IMR-90 (cell line): ENCODE measurements around the gene BTAF1. TPM values are rescaled to one million over a fixed set of nuclear protein-coding genes. Genes with fewer than 3 reads are reported as not detected.

Experiments
- ATAC-seq: fragments of 200-7000 bp; cut with Tn5 transposase; 2 replicates; pipeline ENCODE4 v1.9.1; 2020; ENCODE audit warnings: low read depth, mild to moderate bottlenecking, moderate library complexity
- BruUV-seq: library from RNA; stranded (reverse); fragments of 400-500 nt; replicated peaks from 2 replicates; lab custom pipeline; 2021; lab: Mats Ljungman, UMichigan
- CTCF ChIA-PET: fragments of 300-600 bp; formaldehyde crosslinking; extraction: SDS; loops from one replicate; lab custom pipeline; 2021; ENCODE audit warnings: antibody characterized with exemption; lab: Yijun Ruan, JAX
- POLR2A ChIA-PET: fragments of 300-600 bp; sonication (Branson Sonifier 250); formaldehyde crosslinking; loops from one replicate; lab custom pipeline; 2022; ENCODE audit warnings: antibody characterized with exemption; ENCODE audit not compliant: unreplicated experiment; lab: Charles Lee
- DNase-seq: peaks from one replicate; pipeline ENCODE4 v3.0.0; 2013
- H2AFZ ChIP-seq: replicated peaks from 2 replicates; pipeline ENCODE3; 2013; ENCODE audit warnings: low read length, mild to moderate bottlenecking; ENCODE audit not compliant: poor library complexity
- H2AK5ac ChIP-seq: 2 replicates; pipeline ENCODE4 v1.6.1; 2013; ENCODE audit warnings: low read depth, low read length, inconsistent platforms
- H2AK9ac ChIP-seq: replicated peaks from 2 replicates; pipeline ENCODE3; 2013; ENCODE audit warnings: mild to moderate bottlenecking, low read depth, low read length, moderate library complexity; ENCODE audit not compliant: poor library complexity
- H2BK120ac ChIP-seq: 2 replicates; pipeline ENCODE4 v1.6.1; 2013; ENCODE audit warnings: low read depth, low read length, inconsistent platforms
- H2BK15ac ChIP-seq: 3 replicates; pipeline ENCODE4 v1.6.1; 2013; ENCODE audit warnings: low read depth, low read length, inconsistent platforms
- H2BK20ac ChIP-seq: 2 replicates; pipeline ENCODE4 v1.6.1; 2013; ENCODE audit warnings: low read depth, mild to moderate bottlenecking, inconsistent platforms, low read length, moderate library complexity
- H2BK5ac ChIP-seq: 2 replicates; pipeline ENCODE4 v1.6.1; 2013; ENCODE audit warnings: mild to moderate bottlenecking, low read depth, low read length, inconsistent platforms; ENCODE audit not compliant: poor library complexity, severe bottlenecking
- H3K14ac ChIP-seq: replicated peaks from 2 replicates; pipeline ENCODE4 v1.6.1; 2013; ENCODE audit warnings: low read depth, low read length, inconsistent platforms
- H3K18ac ChIP-seq: 2 replicates; pipeline ENCODE4 v1.6.1; 2013; ENCODE audit warnings: low read depth, low read length, control low read depth
- H3K23ac ChIP-seq: 2 replicates; pipeline ENCODE4 v1.6.1; 2013; ENCODE audit warnings: low read depth, low read length, inconsistent platforms
- H3K27ac ChIP-seq: 2 replicates; pipeline ENCODE4 v1.5.1; 2013; ENCODE audit warnings: mild to moderate bottlenecking, control low read depth, low read length; ENCODE audit not compliant: insufficient read depth
- H3K27me3 ChIP-seq: 2 replicates; pipeline ENCODE4 v1.6.1; 2013; ENCODE audit warnings: low read length; ENCODE audit not compliant: control insufficient read depth, insufficient read depth
- H3K36me3 ChIP-seq: 2 replicates; pipeline ENCODE4 v1.6.1; 2013; ENCODE audit warnings: low read length, mixed read lengths; ENCODE audit not compliant: control insufficient read depth, insufficient read depth
- H3K4ac ChIP-seq: 2 replicates; pipeline ENCODE4 v1.6.1; 2013; ENCODE audit warnings: low read depth, low read length, inconsistent platforms
- H3K4me1 ChIP-seq: 2 replicates; pipeline ENCODE4 v1.6.1; 2013; ENCODE audit warnings: low read length, mixed read lengths; ENCODE audit not compliant: control insufficient read depth, insufficient read depth
- H3K4me2 ChIP-seq: 2 replicates; pipeline ENCODE4 v1.6.1; 2013; ENCODE audit warnings: low read depth, mild to moderate bottlenecking, control low read depth, low read length, moderate library complexity
- H3K4me3 ChIP-seq: 2 replicates; pipeline ENCODE4 v1.5.1; 2013; ENCODE audit warnings: low read depth, mild to moderate bottlenecking, control low read depth, low read length, moderate library complexity; ENCODE audit not compliant: insufficient read depth
- H3K56ac ChIP-seq: 2 replicates; pipeline ENCODE4 v1.6.1; 2013; ENCODE audit warnings: low read length, inconsistent platforms; ENCODE audit not compliant: insufficient read depth; ENCODE audit errors: extremely low read depth
- H3K79me1 ChIP-seq, 2 experiments: 2 replicates each; pipeline ENCODE4 v1.6.1; 2013; ENCODE audit warnings: low read length in 2 of 2, inconsistent platforms in 1 of 2, low read depth in 1 of 2
- H3K9ac ChIP-seq: 2 replicates; pipeline ENCODE4 v1.6.1; 2013; ENCODE audit warnings: low read depth, low read length, control low read depth
- H3K9me1 ChIP-seq: 2 replicates; pipeline ENCODE4 v1.6.1; 2013; ENCODE audit warnings: low read length, inconsistent platforms; ENCODE audit not compliant: insufficient read depth
- H3K9me3 ChIP-seq: 2 replicates; pipeline ENCODE4 v1.6.1; 2013; ENCODE audit warnings: low read length; ENCODE audit not compliant: control insufficient read depth, insufficient read depth
- H4K20me1 ChIP-seq: 2 replicates; pipeline ENCODE4 v1.6.1; 2013; ENCODE audit warnings: low read length, inconsistent platforms; ENCODE audit not compliant: insufficient read depth
- H4K5ac ChIP-seq: 2 replicates; pipeline ENCODE4 v1.6.1; 2013; ENCODE audit warnings: mild to moderate bottlenecking, low read depth, low read length, control low read depth
- H4K8ac ChIP-seq, 2 experiments: 2 replicates each; pipeline ENCODE4 v1.6.1; 2013; ENCODE audit warnings: low read depth in 2 of 2, low read length in 2 of 2, control low read depth in 1 of 2, inconsistent platforms in 1 of 2
- H4K91ac ChIP-seq: 2 replicates; pipeline ENCODE4 v1.6.1; 2013; ENCODE audit warnings: low read depth, low read length, inconsistent platforms; ENCODE audit not compliant: insufficient read depth
- BHLHE40 ChIP-seq: fragments of 150-350 bp; IDR thresholded peaks from 2 replicates; pipeline ENCODE4 v1.6.1; 2016; ENCODE audit warnings: mild to moderate bottlenecking, low read depth, low read length
- CEBPB ChIP-seq: IDR thresholded peaks from 2 replicates; pipeline ENCODE4 v1.6.1; 2012; ENCODE audit warnings: low read depth, low read length, improper control_type of control experiment
- CHD1 ChIP-seq: IDR thresholded peaks from 2 replicates; pipeline ENCODE4 v1.6.1; 2012; ENCODE audit warnings: low read depth, low read length, improper control_type of control experiment
- FOS ChIP-seq: fragments of 150-350 bp; IDR thresholded peaks from 2 replicates; pipeline ENCODE4 v1.6.1; 2016; ENCODE audit warnings: low read depth, low read length
- MAFK ChIP-seq: IDR thresholded peaks from 2 replicates; pipeline ENCODE4 v1.6.1; 2012; ENCODE audit warnings: low read depth, low read length, improper control_type of control experiment
- MAZ ChIP-seq: IDR thresholded peaks from 2 replicates; pipeline ENCODE4 v1.6.1; 2012; ENCODE audit warnings: low read depth, mild to moderate bottlenecking, low read length, improper control_type of control experiment, moderate library complexity, borderline replicate concordance
- MXI1 ChIP-seq: IDR thresholded peaks from 2 replicates; pipeline ENCODE4 v1.6.1; 2012; ENCODE audit warnings: low read depth, mild to moderate bottlenecking, low read length, moderate library complexity, borderline replicate concordance
- NFE2L2 ChIP-seq: fragments of 150-350 bp; IDR thresholded peaks from 2 replicates; pipeline ENCODE4 v1.6.1; 2016; ENCODE audit warnings: low read depth, mild to moderate bottlenecking, low read length
- POLR2A ChIP-seq: IDR thresholded peaks from 2 replicates; pipeline ENCODE4 v1.6.1; 2012; ENCODE audit warnings: mild to moderate bottlenecking, low read depth, low read length
- RAD21 ChIP-seq: IDR thresholded peaks from 2 replicates; pipeline ENCODE4 v1.6.1; 2012; ENCODE audit warnings: low read length, improper control_type of control experiment
- RCOR1 ChIP-seq: IDR thresholded peaks from 2 replicates; pipeline ENCODE4 v1.6.1; 2012; ENCODE audit warnings: mild to moderate bottlenecking, low read length, improper control_type of control experiment; ENCODE audit not compliant: insufficient replicate concordance
- RFX5 ChIP-seq: IDR thresholded peaks from 2 replicates; pipeline ENCODE4 v1.8.0; 2012; ENCODE audit warnings: low read depth, mild to moderate bottlenecking, low read length, moderate library complexity
- SMC3 ChIP-seq: fragments of 150-350 bp; IDR thresholded peaks from 2 replicates; pipeline ENCODE4 v1.6.1; 2016; ENCODE audit warnings: low read depth, mild to moderate bottlenecking, antibody characterized with exemption, low read length, moderate library complexity
- USF2 ChIP-seq: fragments of 150-350 bp; IDR thresholded peaks from 2 replicates; pipeline ENCODE4 v1.6.1; 2017; ENCODE audit warnings: mild to moderate bottlenecking, antibody characterized with exemption, low read length, low read depth
- WGBS, 2 experiments: methylation state at CpG; one replicate each; pipeline versions ENCODE4 v1.1.5 to v1.1.7; 2013; ENCODE audit warnings: missing lambda C conversion rate in 2 of 2; ENCODE audit not compliant: insufficient read length in 1 of 2; ENCODE audit errors: extremely low coverage in 2 of 2; 5-methylcytosine and 5-hydroxymethylcytosine counted together
- dilution Hi-C: fragments of 300-500 bp; cut with HindIII; formaldehyde crosslinking; loops from one replicate; pipeline ENCODE4 v1.14.3; 2018; ENCODE audit warnings: low sequenced_read_pairs; ENCODE audit not compliant: unreplicated experiment
- in situ Hi-C: fragments of 300-500 bp; cut with MboI; formaldehyde crosslinking; loops from 3 replicates; pipeline ENCODE4 v1.14.3; 2019; ENCODE audit warnings: low sequenced_read_pairs, inconsistent platforms, mixed read lengths
- intact Hi-C: fragments of 100-400 bp; cut with micrococcal nuclease; formaldehyde crosslinking; loops from 2 replicates; pipeline ENCODE4 v1.10.0; 2022
- polyA plus RNA-seq, 3 experiments: library from polyadenylated mRNA; depleted of rRNA; stranded (reverse); fragments of >200 nt; gene quantifications; 2 replicates each; pipeline ENCODE4 v1.2.3, GENCODE V29; 2012; ENCODE audit warnings: low replicate concordance in 1 of 3
- total RNA-seq: library from RNA; depleted of rRNA; stranded (reverse); fragments of >200 nt; gene quantifications from 2 replicates; pipeline ENCODE4 v1.2.3, GENCODE V29; 2012
- TF ChIP-seq, protein P1 (sequence below): fragments of 150-350 bp; IDR thresholded peaks from 2 replicates; pipeline ENCODE4 v1.6.1; 2016; ENCODE audit warnings: low read depth, mild to moderate bottlenecking, low read length, moderate library complexity, borderline replicate concordance
- TF ChIP-seq, protein P2 (sequence below): conservative IDR thresholded peaks from 2 replicates; pipeline ENCODE4 v1.5.1; 2012; ENCODE audit warnings: mild to moderate bottlenecking, low read depth, low read length, improper control_type of control experiment

Gene BTAF1
- total and polyA plus RNA-seq, 2 of the 4 experiments (the other 2 are of a cell fraction): 15.0 to 42.3 TPM

GRCh38 chr10:91919651-91920050 is 3.9 kb upstream of the BTAF1 start:
- H3K27ac ChIP-seq: no peak overlapping the region
- H3K56ac ChIP-seq: no peak overlapping the region
- H4K5ac ChIP-seq: no peak overlapping the region
- intact Hi-C loops (loop anchor here (10.0 kb wide), 1 partner anchor 425 kb away; no protein-coding TSS in a partner anchor), in situ Hi-C loops (loop anchor here (10.0 to 25.0 kb wide), 3 partner anchors 532 to 1007 kb away; partner anchors contain the start of gene ANKRD1), dilution Hi-C loops (no loop called here)
- ChIA-PET CTCF (no interaction called here), POLR2A (no interaction called here)
- H2AFZ ChIP-seq: no peak overlapping the region
- no peak overlapping the region for H3K4me2 ChIP-seq
- H4K8ac ChIP-seq: no peak overlapping the region
- no peak overlapping the region for H4K91ac ChIP-seq
- peaks cover 3% of the 10 kb centered on the region for H3K27me3 ChIP-seq
- BruUV-seq: no TSS peak
- no CpG with 5 or more reads among the region's 1 CpG for WGBS, 2 experiments
- H3K9me3 ChIP-seq: peaks cover 4% of the 10 kb centered on the region
- H3K4me3 ChIP-seq: no peak overlapping the region
- H4K20me1 ChIP-seq: 0 out of 2 replicates have a peak, but pooled peaks cover 5% of the 10 kb centered on the region
- H2AK9ac ChIP-seq: no peak overlapping the region
- H3K18ac ChIP-seq: no peak overlapping the region
- DNase-seq: no peak
- H3K4me1 ChIP-seq: no peaks in the 10 kb centered on the region
- no peaks in the 10 kb centered on the region for H3K36me3 ChIP-seq
- peaks cover 0 to 13% of the 10 kb centered on the region in 2 experiments; a peak in 2 of 4 replicates for H3K79me1 ChIP-seq
- no peak overlapping the region for H2BK120ac ChIP-seq
- no peak overlapping the region for H3K23ac ChIP-seq
- H3K14ac ChIP-seq: no peak overlapping the region
- no peak overlapping the region for H3K9ac ChIP-seq
- no peak overlapping the region for H3K4ac ChIP-seq
- TF ChIP-seq RCOR1 (no peak), RFX5 (no peak), MAFK (no peak), SMC3 (no peak), USF2 (no peak), BHLHE40 (no peak), MXI1 (no peak), CHD1 (no peak), POLR2A (no peak), MAZ (no peak), CEBPB (no peak), RAD21 (no peak), FOS (no peak), NFE2L2 (no peak)
- TF ChIP-seq, protein P1, sequence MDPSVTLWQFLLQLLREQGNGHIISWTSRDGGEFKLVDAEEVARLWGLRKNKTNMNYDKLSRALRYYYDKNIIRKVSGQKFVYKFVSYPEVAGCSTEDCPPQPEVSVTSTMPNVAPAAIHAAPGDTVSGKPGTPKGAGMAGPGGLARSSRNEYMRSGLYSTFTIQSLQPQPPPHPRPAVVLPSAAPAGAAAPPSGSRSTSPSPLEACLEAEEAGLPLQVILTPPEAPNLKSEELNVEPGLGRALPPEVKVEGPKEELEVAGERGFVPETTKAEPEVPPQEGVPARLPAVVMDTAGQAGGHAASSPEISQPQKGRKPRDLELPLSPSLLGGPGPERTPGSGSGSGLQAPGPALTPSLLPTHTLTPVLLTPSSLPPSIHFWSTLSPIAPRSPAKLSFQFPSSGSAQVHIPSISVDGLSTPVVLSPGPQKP: no peak
- TF ChIP-seq, protein P2, sequence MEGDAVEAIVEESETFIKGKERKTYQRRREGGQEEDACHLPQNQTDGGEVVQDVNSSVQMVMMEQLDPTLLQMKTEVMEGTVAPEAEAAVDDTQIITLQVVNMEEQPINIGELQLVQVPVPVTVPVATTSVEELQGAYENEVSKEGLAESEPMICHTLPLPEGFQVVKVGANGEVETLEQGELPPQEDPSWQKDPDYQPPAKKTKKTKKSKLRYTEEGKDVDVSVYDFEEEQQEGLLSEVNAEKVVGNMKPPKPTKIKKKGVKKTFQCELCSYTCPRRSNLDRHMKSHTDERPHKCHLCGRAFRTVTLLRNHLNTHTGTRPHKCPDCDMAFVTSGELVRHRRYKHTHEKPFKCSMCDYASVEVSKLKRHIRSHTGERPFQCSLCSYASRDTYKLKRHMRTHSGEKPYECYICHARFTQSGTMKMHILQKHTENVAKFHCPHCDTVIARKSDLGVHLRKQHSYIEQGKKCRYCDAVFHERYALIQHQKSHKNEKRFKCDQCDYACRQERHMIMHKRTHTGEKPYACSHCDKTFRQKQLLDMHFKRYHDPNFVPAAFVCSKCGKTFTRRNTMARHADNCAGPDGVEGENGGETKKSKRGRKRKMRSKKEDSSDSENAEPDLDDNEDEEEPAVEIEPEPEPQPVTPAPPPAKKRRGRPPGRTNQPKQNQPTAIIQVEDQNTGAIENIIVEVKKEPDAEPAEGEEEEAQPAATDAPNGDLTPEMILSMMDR: no peak
- H2BK15ac ChIP-seq: no peak overlapping the region
- no peak for ATAC-seq
- H2BK5ac ChIP-seq: no peak overlapping the region
- no peak overlapping the region for H2AK5ac ChIP-seq
- H2BK20ac ChIP-seq: no peak overlapping the region
- H3K9me1 ChIP-seq: no peaks in the 10 kb centered on the region
